HT-29 (cell line): ENCODE measurements around the gene GSK3A. TPM values are rescaled to one million over a fixed set of nuclear protein-coding genes. Genes with fewer than 3 reads are reported as not detected.
A peak's percentile ranks its signal among the peaks of the same experiment; 100 is the strongest.

Experiments used
- DNase-seq: peaks from one replicate; pipeline ENCODE4 v3.0.0-alpha.2; 2015; ENCODE audit warnings: low spot score
- total RNA-seq: library from RNA; depleted of rRNA; stranded (reverse); fragments of >200 nt; shearing (Covaris generic); gene quantifications from 2 replicates; pipeline ENCODE4 v1.2.3, GENCODE V29; 2014

Gene GSK3A
- total RNA-seq, 1 experiment from 2014 or later: 41.4 TPM

DNA sequence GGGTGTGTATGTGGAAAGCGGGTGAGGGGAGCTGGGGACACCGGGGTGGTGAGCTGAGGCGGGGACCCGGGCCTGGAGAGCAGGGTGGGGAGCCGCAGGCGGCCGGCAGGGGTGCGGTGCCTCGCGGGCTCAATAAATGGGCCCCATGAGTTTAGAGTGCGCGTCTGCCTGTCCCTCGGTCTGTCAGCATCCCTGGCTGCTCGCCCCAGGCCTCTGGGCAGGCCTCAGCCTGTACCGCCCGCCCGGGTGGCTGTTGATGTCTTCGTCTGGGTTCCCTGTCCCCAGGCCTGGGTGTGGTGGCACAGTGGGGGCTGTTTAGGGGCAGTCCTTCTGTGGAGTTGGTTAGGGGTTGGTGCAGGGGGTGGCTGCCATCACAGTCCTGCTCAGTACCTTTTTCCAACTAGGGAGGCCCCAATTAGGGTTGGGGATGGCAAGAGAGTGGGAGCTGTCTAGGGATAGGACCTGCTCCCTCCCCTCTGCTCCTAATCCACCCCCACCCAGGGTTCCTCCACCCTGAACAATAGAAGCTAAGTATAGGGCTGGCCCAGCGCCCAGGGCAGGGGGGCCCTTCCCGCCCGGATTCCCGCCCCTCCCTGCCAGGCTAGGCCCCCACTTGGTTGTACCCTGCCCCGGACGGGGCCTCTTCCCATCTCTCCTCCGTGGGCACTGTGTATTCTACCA is 38.9 kb upstream of the GSK3A start:
- peak; percentile 41 for DNase-seq

DNA sequence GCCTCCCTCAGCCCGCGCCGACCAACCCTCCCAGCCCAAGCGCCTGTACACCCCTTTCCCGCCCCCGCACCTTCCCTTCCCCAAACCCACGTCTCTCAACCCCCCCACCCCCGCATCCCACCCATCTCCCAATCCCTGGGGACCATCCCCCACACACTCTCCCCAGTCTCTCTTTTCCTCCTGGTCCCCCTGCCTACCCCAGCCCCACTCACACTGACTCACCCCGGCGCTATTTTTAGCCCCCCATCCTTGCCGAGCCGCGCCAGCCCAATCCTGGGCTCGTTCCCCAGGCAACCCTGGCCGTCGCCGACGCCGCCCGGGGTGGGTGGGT is 38.4 kb upstream of the GSK3A start:
- DNase-seq: no peak

GRCh38 chr19:42279902-42280814 is 37.8 kb upstream of the GSK3A start:
- peak; percentile 90 for DNase-seq

GRCh38 chr19:42279155-42279901 is 36.9 kb upstream of the GSK3A start:
- no peak for DNase-seq

DNA sequence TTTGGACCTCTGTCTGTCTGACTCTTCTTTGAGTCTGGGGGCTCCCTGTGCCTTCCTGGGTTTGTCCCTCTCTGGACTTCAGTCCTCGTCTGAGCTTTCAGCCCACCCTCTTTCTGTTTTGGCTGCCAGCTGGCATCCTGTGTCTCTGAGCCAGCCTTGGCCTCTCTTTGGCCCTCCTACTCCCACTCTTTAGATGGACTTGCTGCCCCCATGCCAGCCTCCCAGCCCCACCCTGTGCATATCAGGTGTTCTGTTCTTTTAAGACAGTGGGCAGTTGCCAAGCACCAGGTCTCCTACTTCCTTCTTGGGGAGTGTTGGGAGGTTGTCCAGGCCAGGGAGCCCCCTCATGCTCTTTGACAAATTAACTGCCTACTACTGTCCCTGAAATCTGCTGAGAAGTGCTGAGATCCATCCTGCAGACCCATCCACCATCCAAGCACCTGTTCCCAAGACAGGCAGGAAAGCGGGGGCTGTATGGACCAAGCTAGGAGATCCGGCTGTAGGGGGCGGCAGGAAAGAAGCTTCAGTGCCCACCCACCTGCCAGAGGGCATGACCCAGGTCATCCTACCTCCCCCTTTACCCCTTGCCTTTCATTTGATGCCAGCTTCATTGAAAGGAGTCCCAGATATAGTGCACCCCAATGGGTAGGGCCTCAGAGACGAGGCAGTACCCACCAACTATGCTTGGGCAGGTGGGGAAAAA is 36.2 kb upstream of the GSK3A start:
- DNase-seq: no peak

- peak; percentile 30 for DNase-seq
Observed at GRCh38 chr19:42277821-42278451, 35.5 kb upstream of the GSK3A start.

DNA sequence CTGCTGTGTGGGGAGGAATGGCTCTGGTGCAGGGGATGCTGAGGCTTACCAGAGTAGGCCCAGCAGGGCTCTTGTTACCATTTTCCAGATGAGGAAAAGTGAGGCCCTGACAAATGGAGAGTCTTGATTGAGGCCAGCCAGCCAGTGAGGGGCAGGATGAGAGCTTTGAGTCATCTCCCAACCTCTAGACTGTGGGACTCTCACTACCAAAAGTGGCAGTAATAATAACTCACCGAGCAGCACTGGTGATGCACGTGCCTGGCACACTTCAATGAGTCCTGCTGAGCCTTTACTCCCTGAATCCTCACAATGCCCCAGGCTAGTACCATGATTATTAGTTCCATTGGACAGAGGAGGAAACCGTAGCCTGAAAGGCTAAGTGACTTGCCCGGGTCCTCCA is 34.4 kb upstream of the GSK3A start:
- DNase-seq: no peak

DNA sequence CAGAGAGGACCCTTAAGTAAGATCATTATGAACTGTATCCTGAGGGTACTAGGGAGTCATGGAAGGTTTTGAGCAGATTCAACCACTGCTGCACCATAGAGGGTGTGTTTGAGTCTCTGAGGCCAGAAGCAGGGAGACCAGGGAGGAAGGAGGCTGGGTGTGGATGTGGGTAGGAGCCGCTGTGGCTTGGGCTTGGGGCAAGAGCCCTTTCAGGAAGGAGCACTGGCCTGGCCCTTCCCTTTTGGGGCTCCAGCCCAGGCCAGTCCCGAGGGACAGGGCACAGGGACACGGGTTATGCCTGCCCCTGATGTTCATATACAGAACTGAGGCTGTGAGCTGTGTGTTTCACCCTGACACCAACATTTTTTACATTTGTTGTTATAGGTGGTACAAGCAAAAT is 33.9 kb upstream of the GSK3A start:
- DNase-seq: no peak

DNA sequence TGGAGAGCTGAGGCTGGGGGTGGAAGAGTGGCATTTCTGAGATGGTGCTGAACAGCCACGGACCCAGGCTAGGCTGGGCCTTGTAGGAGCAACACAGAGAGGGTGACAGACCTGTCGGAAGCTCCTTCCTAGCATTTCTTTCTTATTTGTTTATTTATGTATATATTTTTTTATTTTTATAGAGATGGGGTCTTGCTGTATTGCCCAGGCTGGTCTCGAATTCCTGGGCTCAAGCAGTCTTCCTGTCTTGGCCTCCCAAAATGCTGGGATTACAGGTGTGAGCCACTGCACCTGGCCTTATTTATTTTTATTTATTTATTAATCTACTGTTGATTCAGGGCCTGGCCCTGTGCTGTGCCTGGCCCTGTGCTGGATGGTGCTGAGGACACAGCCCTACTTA is 33.1 kb upstream of the GSK3A start:
- DNase-seq: no peak

GRCh38 chr19:42275103-42275502 is 32.7 kb upstream of the GSK3A start:
- no peak for DNase-seq

GRCh38 chr19:42274065-42274682 is 31.8 kb upstream of the GSK3A start:
- DNase-seq: no peak

GRCh38 chr19:42273407-42274064 is 31.1 kb upstream of the GSK3A start:
- DNase-seq: no peak

GRCh38 chr19:42272989-42273406 is 30.6 kb upstream of the GSK3A start:
- no peak for DNase-seq

- no peak for DNase-seq
Observed at GRCh38 chr19:42272535-42272897, 30.1 kb upstream of the GSK3A start.

GRCh38 chr19:42271861-42272534 is 29.6 kb upstream of the GSK3A start:
- no peak for DNase-seq

DNA sequence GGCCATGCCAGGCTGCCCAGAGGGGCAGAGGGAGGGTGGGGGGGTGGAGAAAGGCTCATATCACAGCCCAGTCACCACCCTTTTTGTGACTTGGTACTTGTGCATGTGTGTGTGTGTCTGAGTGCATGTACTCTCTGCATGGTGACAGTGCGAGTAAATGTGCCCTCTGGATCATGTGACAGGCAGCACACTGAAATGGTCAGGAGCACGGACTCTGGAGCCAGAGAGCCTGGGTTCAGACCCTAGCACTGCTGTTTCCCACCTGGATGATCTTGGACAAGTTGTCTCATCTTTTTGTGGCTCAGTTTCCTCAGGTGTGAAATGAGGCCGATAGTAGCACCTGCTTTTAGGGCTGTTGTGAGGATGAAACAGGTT is 28.6 kb upstream of the GSK3A start:
- DNase-seq: no peak

GRCh38 chr19:42270346-42271044 is 28.1 kb upstream of the GSK3A start:
- peak; percentile 80 for DNase-seq

- peak; percentile 28 for DNase-seq
Observed at GRCh38 chr19:42269478-42270345, 27.3 kb upstream of the GSK3A start.
